Lung (tissue), 12 donors: ENCODE data around the gene CCDC54. TPM values are rescaled to one million over a fixed set of nuclear protein-coding genes. Genes with fewer than 3 reads are reported as not detected.

Experiments
- ATAC-seq: fragments of 200-7000 bp; cut with Tn5 transposase; one replicate; pipeline ENCODE4 v1.9.1; 2020; ENCODE audit warnings: moderate number of reproducible peaks; ENCODE audit not compliant: insufficient read depth, low FRiP score
- DNase-seq, 3 donors: peaks; one replicate each; pipeline ENCODE4 v3.0.0-alpha.2; 2013 to 2017
- H3K27ac ChIP-seq, 2 donors: one replicate each; pipeline ENCODE4 v1.5.1; 2013; ENCODE audit warnings: mild to moderate bottlenecking in 2 of 2, moderate library complexity in 2 of 2, control low read depth in 1 of 2, inconsistent platforms in 1 of 2, low read depth in 1 of 2, low read length in 1 of 2
- H3K27me3 ChIP-seq, 3 donors: one replicate each; pipeline ENCODE4 v1.5.1; 2013; ENCODE audit warnings: low read length in 2 of 3; ENCODE audit not compliant: control insufficient read depth in 3 of 3, insufficient read depth in 3 of 3
- H3K36me3 ChIP-seq, 4 donors: one replicate each; pipeline ENCODE4 v1.5.1; 2013; ENCODE audit warnings: low read length in 4 of 4, mild to moderate bottlenecking in 1 of 4, moderate library complexity in 1 of 4; ENCODE audit not compliant: control insufficient read depth in 4 of 4, insufficient read depth in 4 of 4
- H3K4me1 ChIP-seq, 5 donors: one replicate each; pipeline ENCODE4 v1.5.1; 2013; ENCODE audit warnings: low read length in 5 of 5, mild to moderate bottlenecking in 2 of 5, moderate library complexity in 1 of 5; ENCODE audit not compliant: control insufficient read depth in 5 of 5, insufficient read depth in 5 of 5
- H3K4me3 ChIP-seq: one replicate; pipeline ENCODE4 v1.5.1; 2013; ENCODE audit warnings: mild to moderate bottlenecking, control low read depth, moderate library complexity
- H3K9ac ChIP-seq, 2 donors: one replicate each; pipeline ENCODE4 v1.5.1; 2013; ENCODE audit warnings: low read length in 2 of 2, control low read depth in 1 of 2; ENCODE audit not compliant: insufficient read depth in 1 of 2
- H3K9me3 ChIP-seq, 4 donors: one replicate each; pipeline ENCODE4 v1.5.1; 2013; ENCODE audit warnings: low read length in 3 of 4, mild to moderate bottlenecking in 1 of 4, moderate library complexity in 1 of 4; ENCODE audit not compliant: control insufficient read depth in 4 of 4, insufficient read depth in 3 of 4
- CTCF ChIP-seq: IDR thresholded peaks from 2 replicates; pipeline ENCODE4 v1.5.1; 2012; ENCODE audit warnings: mild to moderate bottlenecking; ENCODE audit errors: control extremely low read depth, extremely low read depth
- WGBS, 2 donors: extraction: QIAGEN DNeasy Blood & Tissue Kit; methylation state at CpG; one replicate each; pipeline ENCODE4 v1.1.7; 2013; 5-methylcytosine and 5-hydroxymethylcytosine counted together
- polyA plus RNA-seq, 2 donors: library from polyadenylated mRNA; stranded (reverse); fragments of 200-250 nt; gene quantifications; one replicate each; pipeline ENCODE4 v1.2.1, GENCODE V29; 2013
- total RNA-seq, 2 donors: library from RNA; depleted of rRNA in 1 of 2; stranded (reverse); fragments of >200 nt in 1 of 2; gene quantifications; one replicate each; pipeline ENCODE4 v1.2.1, GENCODE V29; 2014 to 2021
- donor health status: control.
- donor health status: control.
- donor health status: Bipolar disorder and iron deficiency.
- donor health status: healthy.
- donor health status: DM: yes; HTN: yes; CAD: no.

Gene CCDC54
- total and polyA plus RNA-seq, 4 donors = not detected

- ATAC-seq (no peak), DNase-seq (no peak)
- no peak overlapping the region for H3K9ac ChIP-seq
- no peak for TF ChIP-seq CTCF
- peaks cover 0 to 5% (median 0%) of the 10 kb centered on the region in 4 donors for H3K9me3 ChIP-seq
- WGBS, 2 donors = 83 to 88% methylated on average over 3 of the region's 3 CpGs
- no peaks in the 10 kb centered on the region for H3K36me3 ChIP-seq
- H3K4me3 ChIP-seq = no peak overlapping the region
- no peaks in the 10 kb centered on the region for H3K27me3 ChIP-seq
- no peaks in the 10 kb centered on the region for H3K4me1 ChIP-seq
- H3K27ac ChIP-seq = no peak overlapping the region
Measured at GRCh38 chr3:107412376-107412775, 35.1 kb downstream of the CCDC54 start.

GRCh38 chr3:107413264-107413663 is 36.0 kb downstream of the CCDC54 start:
- Histone ChIP-seq H3K9ac (no peak overlapping the region), H3K4me3 (no peak overlapping the region), H3K27me3 (no peaks in the 10 kb centered on the region), H3K9me3 (peaks cover 0 to 5% (median 0%) of the 10 kb centered on the region in 4 donors), H3K27ac (no peak overlapping the region), H3K36me3 (no peaks in the 10 kb centered on the region), H3K4me1 (no peaks in the 10 kb centered on the region)
- TF ChIP-seq CTCF = no peak
- ATAC-seq = no peak
- 98 to 100% methylated on average over 6 of the region's 6 CpGs for WGBS, 2 donors
- DNase-seq = no peak

- Histone ChIP-seq H3K9ac (no peak overlapping the region), H3K4me1 (no peaks in the 10 kb centered on the region), H3K36me3 (no peaks in the 10 kb centered on the region), H3K27me3 (no peaks in the 10 kb centered on the region), H3K4me3 (no peak overlapping the region), H3K9me3 (no peaks in the 10 kb centered on the region), H3K27ac (no peak overlapping the region)
- no peak for DNase-seq
- no peak for ATAC-seq
- 100% methylated on average over 1 of the region's 1 CpG for WGBS, 2 donors
- no peak for TF ChIP-seq CTCF
Measured at GRCh38 chr3:107414325-107414964, 37.2 kb downstream of the CCDC54 start.

GRCh38 chr3:107416138-107416537 is 38.9 kb downstream of the CCDC54 start:
- 75 to 80% methylated on average over 3 of the region's 3 CpGs for WGBS, 2 donors
- ATAC-seq (no peak), DNase-seq (peak; percentile 40 to 64 (median 46))
- H3K9me3 ChIP-seq = no peaks in the 10 kb centered on the region
- H3K27ac ChIP-seq = peak overlapping the region in 1 of 2 donors; percentile 64
- no peak overlapping the region for H3K4me3 ChIP-seq
- no peaks in the 10 kb centered on the region for H3K4me1 ChIP-seq
- TF ChIP-seq CTCF = no peak
- H3K27me3 ChIP-seq = no peaks in the 10 kb centered on the region
- H3K36me3 ChIP-seq = no peaks in the 10 kb centered on the region
- H3K9ac ChIP-seq = no peak overlapping the region
